HepG2 (cell line): ENCODE results near the gene OBI1. TPM values are rescaled to one million over a fixed set of nuclear protein-coding genes. Genes with fewer than 3 reads are reported as not detected.

Experiments used
- ATF6 ChIP-seq: sonication (generic); formaldehyde crosslinking; conservative IDR thresholded peaks from 2 replicates; pipeline ENCODE4 v1.4.0; 2020; ENCODE audit warnings: missing genetic modification reagents
- KDM1A ChIP-seq: IDR thresholded peaks from 2 replicates; pipeline ENCODE4 v1.6.1; 2016; ENCODE audit warnings: missing compliant biosample characterization
- LBX2 ChIP-seq: sonication (generic); formaldehyde crosslinking; IDR thresholded peaks from 2 replicates; pipeline ENCODE4 v1.5.0; 2020; ENCODE audit warnings: missing genetic modification reagents, mild to moderate bottlenecking, borderline replicate concordance
- POGZ ChIP-seq: sonication (generic); formaldehyde crosslinking; IDR thresholded peaks from 2 replicates; pipeline ENCODE4 v1.4.0; 2020; ENCODE audit warnings: mild to moderate bottlenecking, missing genetic modification reagents
- SCMH1 ChIP-seq: sonication (generic); formaldehyde crosslinking; IDR thresholded peaks from 2 replicates; pipeline ENCODE4 v1.9.0; 2021; ENCODE audit warnings: missing genetic modification reagents, mild to moderate bottlenecking, borderline replicate concordance
- SMAD3 ChIP-seq: sonication (generic); formaldehyde crosslinking; IDR thresholded peaks from 2 replicates; pipeline ENCODE4 v1.4.0; 2020; ENCODE audit warnings: missing genetic modification reagents
- SMYD3 ChIP-seq: sonication (generic); formaldehyde crosslinking; IDR thresholded peaks from 2 replicates; pipeline ENCODE4 v1.8.1; 2023; ENCODE audit warnings: mild to moderate bottlenecking, missing genetic modification reagents
- STAT6 ChIP-seq: sonication (generic); formaldehyde crosslinking; IDR thresholded peaks from 2 replicates; pipeline ENCODE4 v1.4.0; 2020; ENCODE audit warnings: missing genetic modification reagents, mild to moderate bottlenecking, borderline replicate concordance
- SYNCRIP ChIP-seq: fragments of 200-400 bp; formaldehyde crosslinking; IDR thresholded peaks from 2 replicates; pipeline ENCODE4 v1.6.1; 2018; ENCODE audit warnings: mild to moderate bottlenecking, low read depth, low read length; ENCODE audit not compliant: insufficient read depth
- WIZ ChIP-seq: sonication (generic); formaldehyde crosslinking; IDR thresholded peaks from 2 replicates; pipeline ENCODE4 v1.5.1; 2020; ENCODE audit warnings: mild to moderate bottlenecking, missing genetic modification reagents
- ZBTB4 ChIP-seq: sonication (generic); formaldehyde crosslinking; IDR thresholded peaks from 2 replicates; pipeline ENCODE4 v1.4.0; 2020; ENCODE audit warnings: missing genetic modification reagents, mild to moderate bottlenecking, borderline replicate concordance
- ZFP1 ChIP-seq: IDR thresholded peaks from 2 replicates; pipeline ENCODE4 v1.6.1; 2016
- ZNF589 ChIP-seq: sonication (generic); formaldehyde crosslinking; conservative IDR thresholded peaks from 2 replicates; pipeline ENCODE4 v1.8.0; 2022; ENCODE audit warnings: mild to moderate bottlenecking, moderate library complexity, missing genetic modification reagents
- polyA plus RNA-seq, 8 experiments: library from polyadenylated mRNA; depleted of rRNA in 3 of 8; stranded (reverse) in 7 of 8; unstranded in 1 of 8; fragments of >200 nt; fragmentation: Illumina TruSeq in 4 of 8; extraction: Trizol in 4 of 8; gene quantifications; 2 replicates each; pipeline versions ENCODE4 v1.2.1 to v1.2.3, GENCODE V29; 2011 to 2016; ENCODE audit warnings: low read depth in 4 of 8, missing spikeins in 1 of 8, mixed read lengths in 1 of 8; ENCODE audit not compliant: insufficient read depth in 1 of 8
- total RNA-seq, 5 experiments: library from RNA; depleted of rRNA; stranded (reverse); fragments of >200 nt; fragmentation: Illumina TruSeq; extraction: Trizol; gene quantifications; 2 replicates each; pipeline ENCODE4 v1.2.3, GENCODE V29; 2016; ENCODE audit warnings: low read depth in 1 of 5
- TF ChIP-seq, protein P1 (sequence below): sonication (generic); formaldehyde crosslinking; conservative IDR thresholded peaks from 2 replicates; pipeline ENCODE4 v1.4.0; 2020; ENCODE audit warnings: missing genetic modification reagents

The OBI1 gene
- total and polyA plus RNA-seq, 2 of the 13 experiments (the other 11 are each of a cell fraction or from before 2014, with no cell fraction given) = 7.8 to 23.5 TPM

GRCh38 chr13:78595495-78596398 is 63.2 kb downstream of the OBI1 start (continued):
- TF ChIP-seq STAT6 (CRISPR knock-in tag) = no peak
- TF ChIP-seq ZNF589 = no peak
- no peak for TF ChIP-seq LBX2 (CRISPR knock-in tag)
- TF ChIP-seq, protein P1, sequence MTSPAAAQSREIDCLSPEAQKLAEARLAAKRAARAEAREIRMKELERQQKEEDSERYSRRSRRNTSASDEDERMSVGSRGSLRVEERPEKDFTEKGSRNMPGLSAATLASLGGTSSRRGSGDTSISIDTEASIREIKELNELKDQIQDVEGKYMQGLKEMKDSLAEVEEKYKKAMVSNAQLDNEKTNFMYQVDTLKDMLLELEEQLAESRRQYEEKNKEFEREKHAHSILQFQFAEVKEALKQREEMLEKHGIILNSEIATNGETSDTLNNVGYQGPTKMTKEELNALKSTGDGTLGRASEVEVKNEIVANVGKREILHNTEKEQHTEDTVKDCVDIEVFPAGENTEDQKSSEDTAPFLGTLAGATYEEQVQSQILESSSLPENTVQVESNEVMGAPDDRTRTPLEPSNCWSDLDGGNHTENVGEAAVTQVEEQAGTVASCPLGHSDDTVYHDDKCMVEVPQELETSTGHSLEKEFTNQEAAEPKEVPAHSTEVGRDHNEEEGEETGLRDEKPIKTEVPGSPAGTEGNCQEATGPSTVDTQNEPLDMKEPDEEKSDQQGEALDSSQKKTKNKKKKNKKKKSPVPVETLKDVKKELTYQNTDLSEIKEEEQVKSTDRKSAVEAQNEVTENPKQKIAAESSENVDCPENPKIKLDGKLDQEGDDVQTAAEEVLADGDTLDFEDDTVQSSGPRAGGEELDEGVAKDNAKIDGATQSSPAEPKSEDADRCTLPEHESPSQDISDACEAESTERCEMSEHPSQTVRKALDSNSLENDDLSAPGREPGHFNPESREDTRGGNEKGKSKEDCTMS = no peak
- no peak for TF ChIP-seq ZFP1 (CRISPR knock-in tag)
- no peak for TF ChIP-seq WIZ (CRISPR knock-in tag)
- no peak for TF ChIP-seq KDM1A
- TF ChIP-seq POGZ (CRISPR knock-in tag) = 0 out of 2 replicates have a peak, but pooled peaks have one; percentile 31
- TF ChIP-seq SYNCRIP = no peak
- TF ChIP-seq SMYD3 = no peak
- TF ChIP-seq SMAD3 (CRISPR knock-in tag) = no peak
- TF ChIP-seq ATF6 (CRISPR knock-in tag) = no peak
- TF ChIP-seq SCMH1 (CRISPR knock-in tag) = no peak
- TF ChIP-seq ZBTB4 (CRISPR knock-in tag) = no peak
- TF ChIP-seq, all 625 proteins: peak for 33
